Tibial nerve (tissue), 4 donors: ENCODE results near the gene UBALD1. TPM values are rescaled to one million over a fixed set of nuclear protein-coding genes. Genes with fewer than 3 reads are reported as not detected.

ENCODE experiments used
- small RNA-seq: library from RNA; depleted of rRNA; stranded (forward); fragments of <200 nt; gene quantifications from one replicate; pipeline ENCODE3, GENCODE V24; 2016
- total RNA-seq, 4 donors: library from RNA; depleted of rRNA; stranded (reverse); fragments of >200 nt; gene quantifications; one replicate each; pipeline ENCODE4 v1.1.0, GENCODE V29; 2016

The UBALD1 gene
- total RNA-seq, 4 donors from 2014 or later: 6.5 to 22.8 (median 9.8) TPM

Small RNA genes within 50 kb of the gene (small RNA-seq; reads per million reads assigned to genes)
- not detected for gene RN7SL850P

Other genes with a start within 250 kb of the UBALD1 start
- 10 to 100 TPM; 31.0 to 58.1 (median 32.9) TPM for gene VASN, start 243.0 kb downstream of the UBALD1 start, total RNA-seq
- gene CORO7, start 198.3 kb downstream of the UBALD1 start, total RNA-seq: 10 to 100 TPM; 27.8 to 77.4 (median 52.1) TPM
- 10 to 100 TPM; 37.6 to 53.0 (median 49.2) TPM for gene DNAJA3, start 189.0 kb downstream of the UBALD1 start, total RNA-seq
- gene NMRAL1, start 140.3 kb downstream of the UBALD1 start, total RNA-seq: 10 to 100 TPM; 55.5 to 61.8 (median 57.7) TPM
- gene HMOX2, start 138.5 kb downstream of the UBALD1 start, total RNA-seq: 10 to 100 TPM; 55.7 to 75.6 (median 63.1) TPM
- gene CDIP1, start 76.1 kb downstream of the UBALD1 start, total RNA-seq: 10 to 100 TPM; 16.2 to 40.2 (median 24.0) TPM
- under 1 TPM in 2 of 4 donors, not detected in 2; 0.20 to 0.21 TPM for gene C16orf96, start 58.5 kb downstream of the UBALD1 start, total RNA-seq
- gene MGRN1, start 9.9 kb upstream of the UBALD1 start, total RNA-seq: 10 to 100 TPM; 37.5 to 59.1 (median 42.7) TPM
- 10 to 100 TPM; 30.3 to 63.7 (median 48.5) TPM for gene NUDT16L1, start 78.7 kb upstream of the UBALD1 start, total RNA-seq
- 10 to 100 TPM; 29.3 to 58.8 (median 51.8) TPM for gene ANKS3, start 119.4 kb upstream of the UBALD1 start, total RNA-seq
- 10 to 100 TPM in 1 of 4 donors, 1 to 10 TPM in 1, under 1 TPM in 2; 0.21 to 15.3 (median 0.74) TPM for gene DNAAF8, start 119.6 kb upstream of the UBALD1 start, total RNA-seq
- gene ZNF500, start 152.3 kb upstream of the UBALD1 start, total RNA-seq: 10 to 100 TPM; 20.3 to 43.2 (median 34.4) TPM
- not detected for gene SEPTIN12, start 173.5 kb upstream of the UBALD1 start, total RNA-seq
- gene SMIM22, start 180.5 kb upstream of the UBALD1 start, total RNA-seq: not detected
- 10 to 100 TPM; 10.5 to 28.5 (median 16.8) TPM for gene ROGDI, start 187.7 kb upstream of the UBALD1 start, total RNA-seq
- gene GLYR1, start 232.4 kb upstream of the UBALD1 start, total RNA-seq: 10 to 100 TPM; 42.0 to 59.4 (median 50.9) TPM
- 10 to 100 TPM; 24.5 to 47.4 (median 29.2) TPM for gene UBN1, start 232.6 kb upstream of the UBALD1 start, total RNA-seq